Suppressor macrophage treated with lipopolysaccharide for 1 hour (primary cell): ENCODE data around the gene FOXO1.

ENCODE experiments used
- DNase-seq, 3 donors: peaks; one replicate each; pipeline ENCODE4 v3.0.0-alpha.2; 2020 to 2022

The FOXO1 gene

GRCh38 chr13:40539576-40540327, 126.7 kb downstream of the FOXO1 start:
- peak; percentile 20 to 40 (median 28) for DNase-seq

DNA sequence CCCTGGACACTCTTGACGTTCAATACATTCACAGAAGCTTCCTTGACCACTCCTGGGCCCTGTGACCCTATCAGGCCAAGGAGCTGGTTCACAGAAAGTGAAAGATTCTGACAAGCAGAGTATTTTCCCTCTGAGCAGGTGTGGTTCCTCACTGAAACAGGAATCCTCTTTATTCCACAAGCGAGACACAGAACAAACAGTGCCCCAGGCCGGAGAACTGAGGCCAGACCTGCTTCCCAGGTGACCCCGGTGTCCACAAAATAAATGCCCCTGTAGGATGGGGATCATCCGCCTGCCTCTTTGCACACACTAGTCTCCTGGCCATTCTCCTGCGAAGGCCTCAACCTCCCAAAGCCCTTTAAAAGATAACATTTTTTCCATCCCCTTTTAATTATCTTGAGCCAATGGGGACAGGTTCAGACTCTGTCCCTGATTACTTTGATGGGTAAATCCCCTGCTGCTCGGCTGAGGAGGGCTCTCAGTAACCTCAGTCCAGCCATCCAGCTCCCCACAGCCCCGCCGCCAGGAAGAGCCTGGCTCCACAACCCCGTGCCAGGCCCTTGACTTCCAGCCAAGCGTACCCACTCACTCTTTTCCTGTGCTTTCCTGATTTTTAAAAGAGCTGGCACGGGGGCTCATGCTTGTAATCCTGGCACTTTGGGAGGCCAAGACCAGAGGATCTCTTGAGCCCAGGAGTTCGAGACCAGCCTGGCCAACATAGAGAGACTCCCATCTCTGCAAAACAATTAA, 129.1 kb downstream of the FOXO1 start:
- DNase-seq = no peak

DNA sequence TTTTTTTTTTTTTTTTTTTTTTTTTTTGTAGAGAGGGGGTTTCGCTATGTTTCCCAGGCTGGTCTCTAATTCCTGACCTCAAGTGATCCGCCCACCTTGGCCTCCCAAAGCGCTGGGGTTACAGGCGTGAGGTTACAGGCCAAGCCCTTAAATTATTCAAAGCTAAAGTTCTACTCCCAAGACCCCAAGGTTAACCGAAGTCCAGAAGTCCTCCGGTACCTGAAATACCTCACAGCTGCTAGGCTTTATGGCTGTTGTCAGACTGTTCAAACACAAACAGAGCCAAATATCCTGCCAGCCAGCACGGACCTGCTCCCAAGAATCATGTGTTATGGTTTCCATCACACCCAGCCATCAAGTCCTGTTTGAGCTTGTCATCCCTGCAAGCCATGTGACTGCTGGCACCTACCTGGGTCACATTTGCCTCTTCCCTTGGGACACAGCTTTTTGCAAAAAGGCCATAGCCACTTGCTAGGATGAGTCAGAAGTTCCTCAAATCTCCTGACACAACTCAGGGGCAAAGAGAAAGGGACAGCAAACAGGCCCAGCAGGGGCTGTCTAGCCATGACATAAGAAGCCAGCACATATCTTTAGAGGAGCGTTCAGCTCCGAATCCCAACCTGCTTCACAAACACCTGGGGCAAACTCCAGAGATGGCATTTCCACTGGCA, 129.9 kb downstream of the FOXO1 start:
- DNase-seq = peak; percentile 35 to 54 (median 40)

GRCh38 chr13:40535345-40535836, 131.1 kb downstream of the FOXO1 start:
- no peak for DNase-seq

GRCh38 chr13:40534456-40534855, 132.0 kb downstream of the FOXO1 start:
- DNase-seq = no peak

GRCh38 chr13:40533072-40533471, 133.4 kb downstream of the FOXO1 start:
- no peak for DNase-seq

DNA sequence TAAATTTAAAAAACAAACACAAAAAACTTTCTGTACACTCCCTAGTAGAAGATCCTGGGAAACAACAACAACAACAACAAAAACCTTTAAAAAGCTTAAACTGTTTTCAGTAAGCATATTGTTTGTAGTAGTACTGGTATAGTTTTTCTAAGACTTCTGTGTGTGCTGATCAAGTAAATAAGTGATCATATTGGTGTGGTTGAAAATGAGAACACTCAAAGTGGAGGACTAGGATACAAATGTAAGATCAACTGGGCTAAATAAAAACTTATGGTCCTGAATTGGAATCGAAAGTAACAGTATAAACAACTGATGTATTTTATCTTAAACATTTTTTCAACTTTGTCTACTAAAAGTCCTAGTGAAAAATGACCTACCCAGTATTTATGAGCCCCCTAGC, 135.5 kb downstream of the FOXO1 start:
- DNase-seq = no peak

DNA sequence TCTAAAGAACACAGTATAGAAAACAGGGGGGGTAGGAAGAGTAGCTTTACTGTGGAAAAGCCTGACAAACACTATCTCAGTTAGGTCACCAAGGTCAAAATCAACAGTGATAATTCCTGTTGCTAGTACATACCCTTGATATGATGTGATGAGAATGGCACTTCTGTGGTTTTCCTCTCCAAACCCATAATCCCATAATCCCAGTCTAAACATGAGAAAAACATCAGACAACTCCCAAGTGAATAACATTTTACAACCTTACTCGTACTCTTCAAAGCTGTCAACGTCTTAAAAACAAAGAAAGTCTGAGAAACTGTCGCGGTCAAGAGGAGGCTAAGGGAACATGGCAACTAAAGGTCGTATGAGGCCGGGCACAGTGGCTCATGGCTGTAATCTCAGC, 137.6 kb downstream of the FOXO1 start:
- DNase-seq = no peak

DNA sequence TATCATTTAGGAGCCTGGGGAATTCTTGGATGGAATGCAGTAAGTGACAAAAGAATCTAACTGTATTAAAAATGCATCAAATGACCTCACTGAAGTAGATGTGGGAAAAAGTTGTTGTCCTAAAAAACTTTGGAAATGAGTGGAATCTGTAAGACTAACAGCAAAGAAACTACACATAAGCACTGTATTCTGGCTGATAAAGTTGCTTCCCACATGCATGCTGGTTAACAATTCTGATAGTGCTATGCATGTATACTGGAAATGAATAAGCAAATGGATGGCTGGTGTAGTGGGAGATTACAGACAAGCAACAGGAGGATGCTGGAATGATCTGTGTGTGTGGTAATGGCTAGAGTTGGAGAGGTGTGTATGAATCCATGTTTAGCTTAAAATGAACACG, 138.5 kb downstream of the FOXO1 start:
- no peak for DNase-seq

DNA sequence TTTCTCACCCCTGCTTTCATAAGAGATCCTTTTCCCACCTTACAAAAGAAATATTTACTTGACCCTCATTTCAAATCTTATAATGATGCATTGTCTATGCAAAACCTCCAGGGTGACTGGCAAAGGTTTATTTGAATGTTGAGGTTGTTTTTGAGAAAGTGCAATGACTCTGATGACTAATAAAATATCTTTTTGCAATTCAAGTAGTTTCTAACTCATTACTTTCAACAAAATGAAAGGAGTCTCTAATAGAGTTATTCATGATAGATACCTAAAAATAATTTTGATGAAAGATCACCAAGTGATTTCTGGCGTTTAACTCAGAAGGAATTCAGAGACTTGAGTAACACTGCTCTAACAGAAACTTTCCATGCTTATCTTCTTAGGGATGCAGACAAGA, 144.2 kb downstream of the FOXO1 start:
- no peak for DNase-seq

- DNase-seq = no peak
Measured at GRCh38 chr13:40520916-40521315, 145.5 kb downstream of the FOXO1 start.

- DNase-seq = no peak
Measured at GRCh38 chr13:40519637-40520036, 146.8 kb downstream of the FOXO1 start.

GRCh38 chr13:40518481-40518882, 148.0 kb downstream of the FOXO1 start:
- DNase-seq = no peak

DNA sequence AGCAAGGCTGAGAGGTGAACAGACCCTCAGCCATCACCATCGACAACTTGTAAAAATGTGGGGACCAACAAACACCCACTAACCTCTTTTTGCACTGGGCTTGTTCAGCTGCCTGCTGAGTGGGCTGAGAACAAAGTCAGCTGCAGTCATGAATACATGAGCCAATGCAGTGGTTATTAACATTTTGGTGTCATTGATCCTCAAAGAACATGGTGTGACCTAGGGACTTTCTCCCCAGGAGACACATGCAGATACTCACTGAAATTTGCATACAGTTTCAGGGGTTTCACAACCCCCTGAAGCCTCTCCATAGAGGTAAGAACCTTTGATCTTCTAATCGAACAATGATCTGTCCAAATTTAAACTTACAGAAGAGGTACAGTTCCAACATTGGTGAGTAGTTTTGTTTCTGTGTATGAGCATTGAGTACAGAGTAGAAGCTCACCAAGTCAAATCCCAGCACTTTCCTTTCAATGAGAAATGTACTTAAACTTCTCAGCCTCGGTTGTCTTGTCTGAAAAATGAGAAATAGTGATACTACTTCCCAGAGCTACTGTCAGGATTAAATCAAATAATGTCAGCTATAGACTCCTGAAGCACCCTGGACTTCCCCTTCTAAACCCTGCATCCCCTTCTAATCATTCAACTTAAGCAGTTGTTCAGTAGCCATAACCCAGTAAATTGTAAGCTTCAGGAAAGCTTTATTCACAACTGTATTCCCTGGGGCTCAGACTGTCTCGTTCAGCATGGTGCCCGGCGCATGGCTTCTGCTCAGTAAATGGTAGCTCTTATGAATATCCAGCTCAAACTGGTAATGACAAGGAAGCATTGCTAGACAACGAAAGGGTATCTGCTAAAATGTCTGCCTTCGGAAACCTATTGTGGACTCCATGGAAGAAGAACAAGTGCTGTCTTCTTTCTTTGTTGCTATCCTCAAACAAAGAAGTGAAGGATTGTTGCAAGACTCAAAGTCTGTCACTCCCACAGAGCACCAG, 148.7 kb downstream of the FOXO1 start:
- DNase-seq = no peak

- no peak for DNase-seq
Measured at GRCh38 chr13:40515702-40516101, 150.7 kb downstream of the FOXO1 start.

DNA sequence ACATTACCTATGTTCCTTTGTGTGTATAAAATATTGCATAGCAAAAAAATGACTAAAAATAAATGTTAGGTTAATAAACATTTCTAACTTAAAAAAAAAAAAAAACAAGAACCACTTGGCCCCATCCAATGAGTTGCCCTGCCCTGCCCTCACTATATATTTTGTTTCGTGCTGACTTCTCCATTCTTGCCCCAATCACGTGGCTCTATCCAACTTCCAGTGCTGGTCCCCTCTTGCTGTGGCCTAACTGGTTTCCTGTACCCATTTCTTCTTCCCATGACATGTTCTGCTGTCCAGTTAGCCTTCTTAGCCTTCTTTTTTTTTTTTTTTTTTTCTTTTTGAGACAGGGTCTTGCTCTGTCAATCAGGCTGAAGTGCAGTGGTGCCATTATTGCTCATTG, 151.6 kb downstream of the FOXO1 start:
- peak in 2 of 3 donors; percentile 10 to 24 for DNase-seq

- no peak for DNase-seq
Measured at GRCh38 chr13:40509876-40510275, 156.6 kb downstream of the FOXO1 start.

- no peak for DNase-seq
Measured at GRCh38 chr13:40508767-40509342, 157.6 kb downstream of the FOXO1 start.

- no peak for DNase-seq
Measured at GRCh38 chr13:40508127-40508526, 158.3 kb downstream of the FOXO1 start.

GRCh38 chr13:40506592-40507446, 159.6 kb downstream of the FOXO1 start:
- no peak for DNase-seq
